ES-I3 (cell line): ENCODE results near the gene PDF.

Source experiments
- H3K36me3 ChIP-seq: 2 replicates; pipeline ENCODE4 v1.6.1; 2013; ENCODE audit warnings: mild to moderate bottlenecking, low read length, control low read depth, moderate library complexity; ENCODE audit not compliant: insufficient read depth
- H3K4me1 ChIP-seq: 2 replicates; pipeline ENCODE4 v1.6.1; 2013; ENCODE audit warnings: mild to moderate bottlenecking, control low read depth, low read length; ENCODE audit not compliant: insufficient read depth
- H3K9ac ChIP-seq: 2 replicates; pipeline ENCODE4 v1.6.1; 2013; ENCODE audit warnings: low read depth, mild to moderate bottlenecking, low read length, moderate library complexity
- H3K9me3 ChIP-seq: 2 replicates; pipeline ENCODE4 v1.6.1; 2013; ENCODE audit warnings: mild to moderate bottlenecking, low read length, moderate library complexity; ENCODE audit not compliant: control insufficient read depth, insufficient read depth

Gene PDF

DNA sequence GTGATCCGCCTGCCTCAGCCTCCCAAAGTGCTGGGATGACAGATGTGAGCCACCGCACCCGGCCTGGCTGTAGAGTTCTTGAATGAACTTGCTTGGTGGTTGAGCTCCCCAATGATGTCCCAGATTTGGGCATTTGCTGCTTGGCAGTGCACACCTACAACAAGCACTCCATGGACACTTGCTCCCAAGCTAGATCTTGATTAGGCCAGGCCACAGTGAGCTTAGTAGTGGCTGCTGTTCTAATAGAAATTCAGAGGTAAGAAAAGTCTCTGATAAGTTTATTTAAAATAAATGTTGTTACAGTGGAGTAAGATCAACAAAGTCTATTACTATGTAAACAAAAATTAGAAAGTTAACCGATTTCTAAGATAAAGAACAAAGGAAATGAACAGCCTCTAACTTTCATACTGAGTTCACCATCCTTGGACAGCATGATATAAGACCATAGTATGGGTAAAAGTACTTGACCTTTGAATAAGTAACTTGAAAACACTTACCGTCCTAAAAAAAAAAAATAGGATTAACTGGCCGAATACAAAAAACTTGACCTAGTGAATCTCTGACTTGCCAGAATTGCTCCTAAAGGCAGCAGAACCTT, 20.2 kb upstream of the PDF start:
- no peaks in the 10 kb centered on the region; the same call in 1 of the 2 replicates for H3K36me3 ChIP-seq
- no peak overlapping the region for H3K9ac ChIP-seq
- H3K4me1 ChIP-seq = no peaks in the 10 kb centered on the region
- no peaks in the 10 kb centered on the region for H3K9me3 ChIP-seq

DNA sequence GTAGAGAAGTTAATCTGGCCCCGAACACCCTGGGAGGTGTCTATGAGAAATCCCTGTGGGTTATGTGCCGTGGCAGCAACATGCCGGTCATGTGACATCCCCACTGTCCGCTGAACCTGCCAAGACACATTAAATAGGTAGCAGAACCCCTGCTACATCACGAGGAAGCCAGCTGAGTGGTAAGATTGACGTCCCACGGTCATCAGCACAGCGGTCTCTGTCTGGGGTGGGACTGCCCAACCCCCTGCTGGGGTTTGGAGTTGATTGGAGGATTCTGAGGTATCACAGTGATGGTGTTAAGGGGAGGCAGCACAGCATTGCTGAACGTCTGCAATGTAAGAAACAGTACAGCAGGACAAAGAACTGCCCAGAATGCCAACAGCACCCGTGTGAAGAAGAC, 19.1 kb upstream of the PDF start:
- no peaks in the 10 kb centered on the region for H3K36me3 ChIP-seq
- H3K4me1 ChIP-seq = no peaks in the 10 kb centered on the region
- H3K9ac ChIP-seq = no peak overlapping the region
- H3K9me3 ChIP-seq = no peaks in the 10 kb centered on the region

DNA sequence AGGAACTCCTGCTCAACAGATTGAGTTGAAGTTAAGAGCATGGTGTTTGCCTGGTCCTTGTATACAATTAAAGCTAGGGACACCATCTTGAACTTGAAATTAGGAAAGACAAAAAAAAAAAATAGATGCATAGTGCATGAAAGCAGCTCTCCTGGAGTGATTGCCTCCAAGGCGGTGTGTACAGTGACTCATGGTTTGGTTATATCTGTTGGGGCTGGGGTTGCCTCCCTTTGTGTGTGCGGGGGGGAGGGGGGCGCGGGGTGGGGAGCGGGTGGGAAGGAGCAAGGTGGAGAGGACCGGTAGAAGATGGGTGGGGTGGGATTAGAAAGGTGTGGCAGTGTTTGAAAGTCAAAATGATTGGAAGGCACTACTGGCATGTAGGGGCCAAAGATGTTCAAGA, 17.8 kb upstream of the PDF start:
- 0 out of 2 replicates have a peak, but pooled peaks cover 3% of the 10 kb centered on the region for H3K36me3 ChIP-seq
- no peak overlapping the region for H3K9ac ChIP-seq
- no peaks in the 10 kb centered on the region for H3K9me3 ChIP-seq
- no peaks in the 10 kb centered on the region for H3K4me1 ChIP-seq

DNA sequence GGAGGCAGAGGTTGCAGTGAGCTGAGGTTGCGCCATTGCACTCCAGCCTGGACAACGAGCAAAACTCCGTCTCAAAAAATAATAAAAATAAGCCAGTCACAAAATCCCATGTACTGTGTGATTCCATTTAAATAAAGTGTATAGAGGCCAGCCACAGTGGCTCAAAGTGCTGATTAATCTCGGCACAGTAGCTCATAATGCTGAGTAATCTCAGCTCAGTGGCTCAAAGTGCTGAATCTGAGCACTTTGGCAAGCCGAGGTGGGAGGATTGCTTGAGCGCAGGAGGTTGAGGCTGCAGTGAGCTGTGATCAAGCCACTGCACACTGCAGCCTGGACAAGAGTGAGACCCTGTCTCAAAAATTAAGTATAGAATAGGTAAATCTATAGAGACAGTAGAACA, 16.3 kb upstream of the PDF start:
- H3K36me3 ChIP-seq = peaks cover 4% of the 10 kb centered on the region; the same call in 1 of the 2 replicates
- no peaks in the 10 kb centered on the region for H3K9me3 ChIP-seq
- no peaks in the 10 kb centered on the region for H3K4me1 ChIP-seq
- no peak overlapping the region for H3K9ac ChIP-seq

DNA sequence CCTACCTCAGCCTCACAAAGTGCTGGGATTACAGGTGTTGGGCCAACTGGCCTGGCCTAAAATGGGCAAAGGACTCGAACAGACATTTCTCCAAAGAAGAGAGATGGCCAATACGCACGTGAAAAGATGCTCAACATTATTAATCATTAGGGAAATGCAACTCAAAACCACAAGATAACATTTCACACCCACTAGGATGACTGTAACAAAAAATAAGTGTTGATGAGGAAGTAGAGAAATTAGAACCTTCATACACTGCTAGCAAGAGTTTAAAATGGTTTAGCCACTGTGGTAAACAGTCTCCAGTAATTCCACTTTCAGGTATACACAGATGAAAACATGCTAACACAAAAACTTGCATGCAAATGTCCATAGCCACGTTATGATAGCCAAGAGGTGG, 15.5 kb upstream of the PDF start:
- no peaks in the 10 kb centered on the region for H3K4me1 ChIP-seq
- peaks cover 11% of the 10 kb centered on the region for H3K36me3 ChIP-seq
- no peak overlapping the region for H3K9ac ChIP-seq
- no peaks in the 10 kb centered on the region for H3K9me3 ChIP-seq

DNA sequence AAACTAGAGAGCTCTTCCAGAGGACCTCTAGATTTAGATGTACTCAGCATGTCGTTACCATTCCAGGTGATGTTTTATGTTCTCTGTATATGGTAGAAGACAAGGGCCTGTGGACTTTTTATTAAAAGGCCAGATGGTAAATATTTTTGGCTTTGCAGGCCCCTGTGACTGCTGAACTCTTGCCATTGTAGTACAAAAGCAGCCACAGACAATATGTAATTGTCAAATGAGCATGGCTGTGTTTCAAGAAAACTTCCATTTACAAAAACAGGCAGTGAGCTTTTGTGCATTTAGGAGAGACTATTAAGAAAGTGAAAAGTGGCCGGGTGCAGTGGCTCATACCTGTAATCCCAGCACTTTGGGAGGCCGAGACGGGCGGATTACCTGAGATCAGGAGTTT, 13.8 kb upstream of the PDF start:
- Histone ChIP-seq H3K9ac (no peak overlapping the region), H3K4me1 (no peaks in the 10 kb centered on the region), H3K36me3 (peaks cover 12% of the 10 kb centered on the region), H3K9me3 (no peaks in the 10 kb centered on the region)

DNA sequence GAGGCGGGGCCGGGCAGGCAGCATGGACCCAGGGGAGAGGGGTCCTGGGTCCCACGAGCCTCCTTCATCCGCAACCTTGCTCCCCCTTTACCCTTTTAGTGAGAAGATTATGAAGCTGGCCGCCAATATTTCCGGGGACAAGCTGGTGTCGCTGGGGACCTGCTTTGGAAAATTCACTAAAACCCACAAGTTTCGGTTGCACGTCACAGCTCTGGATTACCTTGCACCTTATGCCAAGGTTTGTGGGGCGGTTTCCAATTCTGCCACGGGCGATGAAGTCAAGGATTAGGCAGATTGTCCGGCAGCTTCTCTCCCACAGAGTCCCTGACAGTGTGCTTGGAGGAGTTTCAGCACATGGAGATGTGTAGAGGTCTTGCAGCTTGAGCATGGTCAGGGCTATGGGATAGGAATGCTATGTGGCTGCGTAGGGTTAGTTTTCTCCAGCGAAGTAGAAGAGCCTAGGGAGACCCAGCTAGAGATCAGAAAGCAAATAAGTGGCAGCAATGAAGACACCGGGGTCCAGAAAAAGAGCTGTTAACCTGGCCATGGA, 9.8 kb upstream of the PDF start:
- H3K9ac ChIP-seq = peak overlapping the region; percentile 92
- peaks cover 25% of the 10 kb centered on the region for H3K36me3 ChIP-seq
- H3K4me1 ChIP-seq = no peaks in the 10 kb centered on the region
- no peaks in the 10 kb centered on the region for H3K9me3 ChIP-seq

DNA sequence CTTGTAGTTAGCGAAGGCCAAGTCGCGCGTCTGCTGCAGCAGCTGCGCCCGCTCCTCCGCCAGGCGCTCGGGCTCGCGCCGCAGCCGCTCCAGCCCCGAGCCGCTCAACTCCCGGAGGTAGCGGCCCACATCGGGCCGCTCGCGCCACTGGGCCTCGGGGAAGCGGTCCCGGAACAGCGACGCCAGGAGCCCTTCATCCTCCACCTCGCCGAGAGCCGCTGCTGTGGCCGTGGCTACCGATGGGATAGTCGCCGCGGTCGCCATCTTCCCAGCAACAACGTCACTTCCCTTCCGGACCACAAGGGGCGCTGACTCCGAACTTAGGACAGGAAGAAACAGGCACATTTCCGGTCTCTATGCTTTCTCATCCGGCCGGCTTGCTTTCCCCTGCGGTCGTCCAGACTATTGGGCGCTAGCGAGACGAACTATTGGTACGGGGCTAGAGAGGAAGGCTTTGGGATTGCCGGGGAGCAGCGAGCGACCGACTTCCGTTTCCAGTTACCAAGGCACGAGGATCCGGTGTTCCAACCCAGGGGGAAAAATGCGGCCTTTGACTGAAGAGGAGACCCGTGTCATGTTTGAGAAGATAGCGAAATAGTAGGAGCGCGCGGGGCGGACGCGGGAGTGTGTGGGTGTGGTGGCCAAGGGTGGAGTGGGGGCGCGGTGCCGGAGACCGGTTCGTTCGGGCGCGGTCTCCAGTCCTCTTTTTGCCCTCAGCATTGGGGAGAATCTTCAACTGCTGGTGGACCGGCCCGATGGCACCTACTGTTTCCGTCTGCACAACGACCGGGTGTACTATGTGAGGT, 9.1 kb upstream of the PDF start, which contains the start of the genes COG8 and NIP7:
Gene COG8 (minus strand): TSS at position 276 of the 806 bp plus-strand sequence. CDS start 12 bp downstream, at position 264.
Gene NIP7 (plus strand): TSS at position 484 of the 806 bp plus-strand sequence. CDS start 58 bp downstream, at position 542.
- Histone ChIP-seq H3K36me3 (peaks cover 25% of the 10 kb centered on the region), H3K4me1 (no peaks in the 10 kb centered on the region), H3K9ac (peak within 1 kb of the TSS; percentile 92), H3K9me3 (no peaks in the 10 kb centered on the region)

DNA sequence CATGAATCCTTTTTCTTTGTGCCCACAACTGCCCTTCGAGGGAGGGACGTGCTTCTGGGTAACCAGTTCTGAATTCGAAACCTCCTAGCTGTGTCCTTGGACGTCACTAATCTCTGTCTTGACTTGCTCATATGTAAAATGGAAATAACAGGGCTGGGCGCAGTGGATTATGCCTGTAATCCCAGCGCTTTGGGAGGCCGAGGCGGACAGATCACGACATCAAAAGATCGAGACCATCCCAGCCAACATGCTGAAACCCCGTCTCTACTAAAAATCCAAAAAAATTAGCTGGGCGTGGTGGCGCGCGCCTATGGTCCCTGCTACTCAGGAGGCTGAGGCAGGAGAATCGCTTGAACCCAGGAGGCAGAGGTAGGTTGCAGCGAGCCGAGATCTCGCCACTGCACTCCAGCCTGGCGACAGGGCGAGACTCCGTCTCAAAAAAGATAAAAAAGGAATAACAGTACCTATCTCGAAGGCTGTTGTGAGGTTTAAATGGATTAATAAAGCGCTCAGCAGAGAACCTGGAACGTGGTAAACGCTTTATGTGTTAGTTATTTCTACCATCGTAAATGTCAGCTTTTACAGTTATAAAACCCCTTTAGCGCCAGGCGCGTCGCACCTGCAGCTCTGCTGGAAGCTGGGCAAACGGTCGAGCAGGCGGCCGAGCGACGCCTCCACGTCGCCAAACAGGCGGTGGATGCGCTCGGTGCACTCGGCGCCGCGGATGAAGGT, 8.3 kb upstream of the PDF start:
- H3K36me3 ChIP-seq = peaks cover 32% of the 10 kb centered on the region
- H3K9ac ChIP-seq = peak overlapping the region; percentile 92
- no peaks in the 10 kb centered on the region for H3K4me1 ChIP-seq

DNA sequence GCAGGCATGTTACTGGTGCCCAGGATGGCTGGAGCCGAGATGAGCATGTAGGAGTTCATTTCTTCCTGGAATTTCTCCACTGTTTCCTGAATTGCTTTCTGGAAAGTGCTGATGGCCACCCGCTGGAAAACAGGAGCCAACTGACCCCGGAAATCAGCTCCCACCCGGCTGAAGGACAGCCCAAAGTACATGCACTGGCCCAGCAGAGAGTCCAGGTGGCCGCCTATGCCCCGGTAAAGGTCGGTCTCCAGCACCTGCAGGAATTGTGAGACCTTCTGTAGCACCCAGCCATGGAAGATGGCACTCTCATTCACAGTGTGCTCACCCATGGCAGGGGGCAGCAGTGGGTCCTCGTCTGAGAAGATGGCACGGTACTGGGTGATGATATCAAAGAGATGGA, 4.3 kb upstream of the PDF start:
- H3K36me3 ChIP-seq = peaks cover 28% of the 10 kb centered on the region
- H3K4me1 ChIP-seq = no peaks in the 10 kb centered on the region
- H3K9ac ChIP-seq = no peak overlapping the region
- H3K9me3 ChIP-seq = no peaks in the 10 kb centered on the region

More for the DNA sequence above, 8.3 kb upstream of the PDF start:
- no peaks in the 10 kb centered on the region for H3K9me3 ChIP-seq

DNA sequence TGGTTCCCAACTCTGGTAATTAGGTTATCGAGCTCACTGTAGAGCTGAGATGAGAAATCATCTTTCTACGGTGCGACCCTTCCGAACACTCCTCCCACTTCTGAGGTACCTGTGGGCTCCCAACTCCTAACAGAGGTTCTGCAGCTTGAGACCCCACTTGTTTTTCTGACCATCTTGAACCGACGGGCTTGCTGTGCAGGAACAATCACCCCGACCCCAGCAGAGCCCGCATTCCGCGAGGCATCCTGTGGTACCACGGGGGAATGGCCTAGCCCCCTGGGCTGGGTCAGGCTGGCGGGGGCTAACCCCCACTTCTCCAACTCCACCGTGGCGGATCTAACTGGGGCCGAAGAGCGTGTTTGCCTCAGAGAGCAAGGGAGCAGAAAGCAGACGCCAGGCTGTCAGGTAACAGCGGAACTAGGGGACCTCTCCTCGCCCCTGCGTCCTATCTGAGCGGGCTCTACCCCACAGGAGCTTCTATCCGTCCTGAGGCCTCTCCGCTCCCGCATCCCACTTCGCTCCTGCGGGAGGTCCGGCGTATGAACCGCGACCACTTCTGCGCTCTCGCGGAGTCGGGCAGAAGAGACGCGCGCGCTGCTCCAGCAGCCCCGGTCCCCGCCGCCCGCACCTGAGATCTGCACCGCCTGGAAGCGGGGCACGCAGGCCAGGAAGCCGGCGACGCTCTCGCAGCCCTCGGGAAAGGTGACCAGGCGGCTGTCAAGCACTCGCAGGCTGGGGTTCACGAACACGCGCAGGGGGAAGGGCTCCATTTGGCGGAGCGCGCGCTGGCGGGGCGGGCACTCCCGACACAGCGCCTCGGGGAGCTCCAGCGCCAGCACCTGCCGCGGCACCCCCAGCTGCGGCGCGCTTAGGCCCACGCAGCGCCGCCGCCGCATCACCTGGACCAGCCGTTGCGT, 761 bp downstream of the PDF start:
- Histone ChIP-seq H3K4me1 (0 out of 2 replicates have a peak, but pooled peaks cover 6% of the 10 kb centered on the region), H3K9me3 (no peaks in the 10 kb centered on the region), H3K36me3 (peaks cover 31% of the 10 kb centered on the region), H3K9ac (peak overlapping the region; percentile 84)

DNA sequence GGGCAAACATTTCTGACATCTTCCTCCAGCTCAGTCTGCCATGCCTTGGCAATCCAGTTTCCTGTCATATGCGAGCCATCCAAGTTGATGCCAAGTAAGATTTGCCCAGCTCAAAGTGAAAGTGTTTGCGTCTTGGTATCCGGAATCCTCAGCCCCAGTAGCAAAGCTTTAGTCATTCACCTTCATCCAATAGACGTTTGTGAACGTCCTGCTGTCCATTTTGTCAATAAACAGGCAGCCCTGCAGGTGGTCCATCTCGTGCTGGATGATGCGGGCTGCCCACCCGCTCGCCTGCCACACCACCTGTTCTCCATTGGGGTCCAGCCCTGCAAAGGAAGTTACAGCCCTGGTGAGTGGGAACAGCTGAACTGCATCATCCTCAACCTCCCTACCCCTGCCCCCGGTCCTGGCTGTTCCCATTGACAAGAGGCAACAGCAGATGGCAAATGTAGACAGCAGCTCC, 1.5 kb downstream of the PDF start:
- Histone ChIP-seq H3K9me3 (no peaks in the 10 kb centered on the region), H3K4me1 (0 out of 2 replicates have a peak, but pooled peaks cover 6% of the 10 kb centered on the region), H3K36me3 (peaks cover 25% of the 10 kb centered on the region), H3K9ac (peak overlapping the region; percentile 84)

DNA sequence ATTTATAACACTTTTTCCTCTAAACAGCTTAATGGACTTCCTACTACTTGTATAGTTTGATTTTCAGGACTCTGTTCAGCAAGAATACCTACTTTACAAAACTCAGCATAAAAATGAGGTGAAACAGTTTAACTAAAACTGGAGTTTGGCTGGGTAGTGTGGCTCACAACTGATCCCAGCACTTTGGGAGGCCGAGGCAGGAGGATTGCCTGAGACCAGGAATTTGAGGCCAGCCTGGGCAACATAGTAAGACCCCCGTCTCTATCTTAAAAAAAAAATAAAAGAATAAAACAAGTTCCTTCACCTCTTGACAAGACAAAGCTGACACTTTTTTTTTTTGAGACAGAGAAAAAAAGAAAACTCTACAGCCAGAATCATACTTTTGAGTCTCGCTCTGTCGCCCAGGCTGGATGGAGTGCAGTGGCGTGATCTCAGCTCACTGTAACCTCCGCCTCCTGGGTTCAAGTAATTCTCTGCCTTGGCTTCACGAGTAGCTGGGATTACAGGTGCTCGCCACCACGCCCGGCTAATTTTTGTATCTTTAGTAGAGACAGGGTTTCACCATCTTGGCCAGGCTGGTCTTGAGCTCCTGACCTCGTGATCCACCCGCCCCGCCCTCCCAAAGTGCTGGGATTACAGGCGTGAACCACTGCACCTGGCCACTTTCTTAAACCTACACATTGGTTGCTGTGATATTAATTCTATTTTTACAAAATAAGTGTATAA, 2.6 kb downstream of the PDF start:
- Histone ChIP-seq H3K9ac (no peak overlapping the region), H3K36me3 (peaks cover 22% of the 10 kb centered on the region), H3K9me3 (no peaks in the 10 kb centered on the region), H3K4me1 (0 out of 2 replicates have a peak, but pooled peaks cover 6% of the 10 kb centered on the region)
